ENCODE measurements around the gene FAM114A1. TPM values are rescaled to one million over a fixed set of nuclear protein-coding genes. Genes with fewer than 3 reads are reported as not detected.

The FAM114A1 gene
- total and polyA plus RNA-seq, 2 of the 8 experiments (the other 6 are each of a cell fraction or from before 2014, with no cell fraction given) = 9.5 to 12.0 TPM

GRCh38 chr4:38896940-38897339 lies 29.3 kb downstream of the FAM114A1 start:
- Histone ChIP-seq H4K91ac (replicated peaks; ENCODE audit: insufficient read length, low read length) (no peak overlapping the region), H3K4me1 (replicated peaks in 1 of 4; ENCODE audit: control insufficient read depth in 3 of 4, insufficient read depth in 4 of 4, low read length in 3 of 4) (no peaks in the 10 kb centered on the region), H3K4me3 (ENCODE audit: extremely low read depth in 1 of 4, insufficient read depth in 2 of 4, low read depth in 3 of 4, low read length in 4 of 4) (no peak overlapping the region), H3K14ac (ENCODE audit: insufficient read length) (no peak overlapping the region), H4K5ac (ENCODE audit: insufficient read length, low read depth, low read length) (no peak overlapping the region), H3K56ac (replicated peaks; ENCODE audit: insufficient read length, low read depth, low read length) (no peak overlapping the region), H2AK5ac (ENCODE audit: low read depth, low read length) (no peak overlapping the region), H3K36me3 (ENCODE audit: control insufficient read depth in 2 of 4, insufficient read depth in 4 of 4, low read length in 3 of 4) (no peaks in the 10 kb centered on the region), H3K4ac (replicated peaks; ENCODE audit: insufficient read length, low read depth, low read length) (no peak overlapping the region), H2BK15ac (ENCODE audit: low read length) (no peak overlapping the region), H3K79me2 (ENCODE audit: control insufficient read depth in 1 of 2, insufficient read depth in 2 of 2, low read length in 2 of 2) (no peaks in the 10 kb centered on the region), H3K27ac (ENCODE audit: low read depth, low read length) (no peak overlapping the region), H2BK5ac (ENCODE audit: low read depth, low read length) (no peak overlapping the region), H3K27me3 (replicated peaks in 1 of 4; ENCODE audit: control insufficient read depth in 3 of 4, extremely low read depth in 1 of 4, insufficient read depth in 3 of 4, low read length in 3 of 4) (no peaks in the 10 kb centered on the region), H3K23me2 (ENCODE audit: low read depth, low read length) (no peaks in the 10 kb centered on the region), H3K18ac (ENCODE audit: extremely low read depth, low read length) (no peak overlapping the region), H2BK12ac (ENCODE audit: low read depth, low read length) (no peak overlapping the region), H2BK20ac (ENCODE audit: low read length) (no peak overlapping the region), H3K23ac (ENCODE audit: insufficient read length) (no peak overlapping the region), H3K9ac (replicated peaks in 1 of 4; ENCODE audit: extremely low read depth in 1 of 4, low read depth in 3 of 4, low read length in 3 of 4) (no peak overlapping the region), H3K4me2 (ENCODE audit: insufficient read depth in 1 of 2, low read depth in 2 of 2, low read length in 2 of 2) (no peak overlapping the region), H4K8ac (ENCODE audit: extremely low read depth, insufficient read depth, low read length) (no peak overlapping the region), H2BK120ac (replicated peaks; ENCODE audit: low read depth, low read length) (no peak overlapping the region), H3K9me3 (ENCODE audit: insufficient read depth in 2 of 2, low read depth in 1 of 2, low read length in 1 of 2) (no peaks in the 10 kb centered on the region; a peak in 1 of 4 replicates), H4K20me1 (replicated peaks in 1 of 2; ENCODE audit: control insufficient read depth in 1 of 2, insufficient read depth in 2 of 2, low read length in 2 of 2) (no peaks in the 10 kb centered on the region), H3K79me1 (ENCODE audit: low read depth, low read length) (no peaks in the 10 kb centered on the region), H2AFZ (ENCODE audit: low read length) (no peak overlapping the region)
- CTCF ChIA-PET (ENCODE audit: partially characterized antibody) = interaction anchor here (1.2 to 1.4 kb wide), 3 partner anchors 36 to 239 kb away, joined by 3 to 7 read pairs (median 5); no protein-coding TSS in a partner anchor
- POLR2A ChIA-PET (ENCODE audit: partially characterized antibody) = no interaction called here
- DNase-seq (ENCODE audit: low read depth in 1 of 2, low spot score in 2 of 2) (no peak), FAIRE-seq (no peak)
- WGBS, 2 experiments (ENCODE audit: extremely low coverage in 1 of 2, insufficient coverage in 1 of 2, insufficient read length in 1 of 2, insufficient replicate concordance in 2 of 2, low coverage in 1 of 2, low lambda C conversion rate in 2 of 2, missing lambda C conversion rate in 1 of 2) = 86% methylated on average over 1 of the region's 1 CpG; no CpG with 5 or more reads in 1 of the 2 experiments
- TF ChIP-seq, protein P1, sequence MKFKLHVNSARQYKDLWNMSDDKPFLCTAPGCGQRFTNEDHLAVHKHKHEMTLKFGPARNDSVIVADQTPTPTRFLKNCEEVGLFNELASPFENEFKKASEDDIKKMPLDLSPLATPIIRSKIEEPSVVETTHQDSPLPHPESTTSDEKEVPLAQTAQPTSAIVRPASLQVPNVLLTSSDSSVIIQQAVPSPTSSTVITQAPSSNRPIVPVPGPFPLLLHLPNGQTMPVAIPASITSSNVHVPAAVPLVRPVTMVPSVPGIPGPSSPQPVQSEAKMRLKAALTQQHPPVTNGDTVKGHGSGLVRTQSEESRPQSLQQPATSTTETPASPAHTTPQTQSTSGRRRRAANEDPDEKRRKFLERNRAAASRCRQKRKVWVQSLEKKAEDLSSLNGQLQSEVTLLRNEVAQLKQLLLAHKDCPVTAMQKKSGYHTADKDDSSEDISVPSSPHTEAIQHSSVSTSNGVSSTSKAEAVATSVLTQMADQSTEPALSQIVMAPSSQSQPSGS (IDR thresholded peaks at IDR 0.05; ENCODE audit: low read length) = no peak
- TF ChIP-seq YY1 (IDR thresholded peaks at IDR 0.05; ENCODE audit: low read depth, low read length) = no peak
- no peak for TF ChIP-seq SIN3A (conservative IDR thresholded peaks at IDR 0.05 in 1 of 2, IDR thresholded peaks at IDR 0.05 in 1 of 2; ENCODE audit: low read depth in 1 of 2, low read length in 2 of 2)
- no peak for TF ChIP-seq RNF2 (IDR thresholded peaks at IDR 0.05; ENCODE audit: borderline replicate concordance, low read depth, low read length, missing control alignments, poor library complexity, severe bottlenecking)
- no peak for TF ChIP-seq BCL11A (IDR thresholded peaks at IDR 0.05; ENCODE audit: low read depth in 2 of 2, low read length in 2 of 2)
- TF ChIP-seq RAD21 (IDR thresholded peaks at IDR 0.05 in 1 of 2, conservative IDR thresholded peaks at IDR 0.05 in 1 of 2; ENCODE audit: low read depth in 2 of 2, low read length in 2 of 2) = no peak
- TF ChIP-seq GTF2F1 (IDR thresholded peaks at IDR 0.05; ENCODE audit: borderline replicate concordance, low read depth, low read length) = no peak

All from H1 (cell line).